OCI-LY1 (cell line): ENCODE measurements around the gene VLDLR.

ENCODE experiments used
- EZH2 ChIP-seq: fragments of 200-600 bp; sonication (generic), shearing (Covaris generic); IDR thresholded peaks from 2 replicates; pipeline ENCODE4 v1.8.0; 2017; ENCODE audit warnings: borderline replicate concordance, mixed run types, mild to moderate bottlenecking, antibody characterized with exemption, low read length, moderate library complexity, mixed read lengths
- TF ChIP-seq, protein P1 (sequence below): fragments of 200-600 bp; sonication (generic), shearing (Covaris generic); IDR thresholded peaks from 2 replicates; pipeline ENCODE4 v1.5.1; 2017; ENCODE audit warnings: mild to moderate bottlenecking, antibody characterized with exemption, low read length, moderate library complexity, mixed read lengths

DNA sequence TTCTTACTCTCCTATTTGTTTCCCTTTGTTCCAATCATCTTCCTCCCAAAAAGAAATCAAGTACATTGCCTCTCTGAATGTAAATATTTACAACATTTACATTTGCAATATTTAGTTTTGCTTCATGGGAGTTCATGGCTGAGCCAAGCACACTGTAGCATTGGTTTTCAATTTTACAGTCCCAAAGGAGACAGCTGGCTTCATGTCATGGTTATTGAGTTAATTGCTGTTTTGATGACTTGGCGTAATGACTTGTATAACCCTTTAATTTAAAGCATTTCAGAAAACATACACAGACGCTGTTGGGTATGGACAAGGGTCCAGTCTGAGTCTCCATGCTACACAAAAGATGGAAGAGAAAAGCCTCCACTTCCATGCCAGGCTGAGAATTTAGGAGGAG lies 25.6 kb upstream of the VLDLR start:
- TF ChIP-seq, protein P1, sequence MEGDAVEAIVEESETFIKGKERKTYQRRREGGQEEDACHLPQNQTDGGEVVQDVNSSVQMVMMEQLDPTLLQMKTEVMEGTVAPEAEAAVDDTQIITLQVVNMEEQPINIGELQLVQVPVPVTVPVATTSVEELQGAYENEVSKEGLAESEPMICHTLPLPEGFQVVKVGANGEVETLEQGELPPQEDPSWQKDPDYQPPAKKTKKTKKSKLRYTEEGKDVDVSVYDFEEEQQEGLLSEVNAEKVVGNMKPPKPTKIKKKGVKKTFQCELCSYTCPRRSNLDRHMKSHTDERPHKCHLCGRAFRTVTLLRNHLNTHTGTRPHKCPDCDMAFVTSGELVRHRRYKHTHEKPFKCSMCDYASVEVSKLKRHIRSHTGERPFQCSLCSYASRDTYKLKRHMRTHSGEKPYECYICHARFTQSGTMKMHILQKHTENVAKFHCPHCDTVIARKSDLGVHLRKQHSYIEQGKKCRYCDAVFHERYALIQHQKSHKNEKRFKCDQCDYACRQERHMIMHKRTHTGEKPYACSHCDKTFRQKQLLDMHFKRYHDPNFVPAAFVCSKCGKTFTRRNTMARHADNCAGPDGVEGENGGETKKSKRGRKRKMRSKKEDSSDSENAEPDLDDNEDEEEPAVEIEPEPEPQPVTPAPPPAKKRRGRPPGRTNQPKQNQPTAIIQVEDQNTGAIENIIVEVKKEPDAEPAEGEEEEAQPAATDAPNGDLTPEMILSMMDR = no peak
- TF ChIP-seq EZH2 = no peak
